Measurements from ENCODE around the gene LETMD1. TPM values are rescaled to one million over a fixed set of nuclear protein-coding genes. Genes with fewer than 3 reads are reported as not detected.

The LETMD1 gene
- total and polyA plus RNA-seq, 2 of the 8 experiments (the other 6 are each of a cell fraction or from before 2014, with no cell fraction given) = 39.4 to 65.3 TPM

DNA sequence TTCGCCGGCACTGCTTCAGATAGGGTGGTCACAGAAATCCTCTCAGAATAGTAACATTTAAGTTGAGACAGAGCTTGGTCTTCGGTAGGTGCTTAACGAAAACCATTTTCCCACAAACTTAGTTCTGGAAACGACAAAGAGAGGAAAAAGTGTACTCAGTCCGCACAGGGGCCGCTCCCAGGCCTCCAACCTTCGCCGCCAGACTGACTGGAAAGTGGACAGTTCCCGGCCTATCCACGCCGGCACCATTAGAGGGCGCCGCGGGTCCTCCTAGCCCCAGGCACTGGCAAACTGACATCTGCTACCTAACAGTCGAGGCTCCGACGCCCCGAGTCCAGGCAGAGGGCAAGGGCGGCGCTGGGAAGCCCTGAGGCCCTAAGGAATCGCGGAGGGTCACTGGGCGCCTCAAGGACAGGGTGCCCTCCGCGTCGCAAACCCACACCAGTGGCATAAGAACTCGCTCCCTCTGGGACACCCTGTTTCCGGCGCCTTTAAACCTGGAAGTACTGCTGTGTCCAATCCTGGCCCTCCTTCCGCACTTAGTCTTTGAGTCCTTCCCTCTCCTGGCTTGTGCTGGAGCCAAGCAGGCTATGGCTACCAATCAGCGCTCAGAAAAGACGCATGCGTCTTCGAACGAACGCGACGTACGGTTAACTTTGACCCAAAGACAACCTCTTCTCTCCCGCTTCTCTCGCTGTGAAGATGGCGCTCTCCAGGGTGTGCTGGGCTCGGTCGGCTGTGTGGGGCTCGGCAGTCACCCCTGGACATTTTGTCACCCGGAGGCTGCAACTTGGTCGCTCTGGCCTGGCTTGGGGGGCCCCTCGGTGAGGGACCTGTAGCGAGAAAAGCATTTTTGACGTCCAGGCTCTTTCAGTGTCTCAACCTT is at the start of gene LETMD1 (continued):
- TF ChIP-seq, protein P1, sequence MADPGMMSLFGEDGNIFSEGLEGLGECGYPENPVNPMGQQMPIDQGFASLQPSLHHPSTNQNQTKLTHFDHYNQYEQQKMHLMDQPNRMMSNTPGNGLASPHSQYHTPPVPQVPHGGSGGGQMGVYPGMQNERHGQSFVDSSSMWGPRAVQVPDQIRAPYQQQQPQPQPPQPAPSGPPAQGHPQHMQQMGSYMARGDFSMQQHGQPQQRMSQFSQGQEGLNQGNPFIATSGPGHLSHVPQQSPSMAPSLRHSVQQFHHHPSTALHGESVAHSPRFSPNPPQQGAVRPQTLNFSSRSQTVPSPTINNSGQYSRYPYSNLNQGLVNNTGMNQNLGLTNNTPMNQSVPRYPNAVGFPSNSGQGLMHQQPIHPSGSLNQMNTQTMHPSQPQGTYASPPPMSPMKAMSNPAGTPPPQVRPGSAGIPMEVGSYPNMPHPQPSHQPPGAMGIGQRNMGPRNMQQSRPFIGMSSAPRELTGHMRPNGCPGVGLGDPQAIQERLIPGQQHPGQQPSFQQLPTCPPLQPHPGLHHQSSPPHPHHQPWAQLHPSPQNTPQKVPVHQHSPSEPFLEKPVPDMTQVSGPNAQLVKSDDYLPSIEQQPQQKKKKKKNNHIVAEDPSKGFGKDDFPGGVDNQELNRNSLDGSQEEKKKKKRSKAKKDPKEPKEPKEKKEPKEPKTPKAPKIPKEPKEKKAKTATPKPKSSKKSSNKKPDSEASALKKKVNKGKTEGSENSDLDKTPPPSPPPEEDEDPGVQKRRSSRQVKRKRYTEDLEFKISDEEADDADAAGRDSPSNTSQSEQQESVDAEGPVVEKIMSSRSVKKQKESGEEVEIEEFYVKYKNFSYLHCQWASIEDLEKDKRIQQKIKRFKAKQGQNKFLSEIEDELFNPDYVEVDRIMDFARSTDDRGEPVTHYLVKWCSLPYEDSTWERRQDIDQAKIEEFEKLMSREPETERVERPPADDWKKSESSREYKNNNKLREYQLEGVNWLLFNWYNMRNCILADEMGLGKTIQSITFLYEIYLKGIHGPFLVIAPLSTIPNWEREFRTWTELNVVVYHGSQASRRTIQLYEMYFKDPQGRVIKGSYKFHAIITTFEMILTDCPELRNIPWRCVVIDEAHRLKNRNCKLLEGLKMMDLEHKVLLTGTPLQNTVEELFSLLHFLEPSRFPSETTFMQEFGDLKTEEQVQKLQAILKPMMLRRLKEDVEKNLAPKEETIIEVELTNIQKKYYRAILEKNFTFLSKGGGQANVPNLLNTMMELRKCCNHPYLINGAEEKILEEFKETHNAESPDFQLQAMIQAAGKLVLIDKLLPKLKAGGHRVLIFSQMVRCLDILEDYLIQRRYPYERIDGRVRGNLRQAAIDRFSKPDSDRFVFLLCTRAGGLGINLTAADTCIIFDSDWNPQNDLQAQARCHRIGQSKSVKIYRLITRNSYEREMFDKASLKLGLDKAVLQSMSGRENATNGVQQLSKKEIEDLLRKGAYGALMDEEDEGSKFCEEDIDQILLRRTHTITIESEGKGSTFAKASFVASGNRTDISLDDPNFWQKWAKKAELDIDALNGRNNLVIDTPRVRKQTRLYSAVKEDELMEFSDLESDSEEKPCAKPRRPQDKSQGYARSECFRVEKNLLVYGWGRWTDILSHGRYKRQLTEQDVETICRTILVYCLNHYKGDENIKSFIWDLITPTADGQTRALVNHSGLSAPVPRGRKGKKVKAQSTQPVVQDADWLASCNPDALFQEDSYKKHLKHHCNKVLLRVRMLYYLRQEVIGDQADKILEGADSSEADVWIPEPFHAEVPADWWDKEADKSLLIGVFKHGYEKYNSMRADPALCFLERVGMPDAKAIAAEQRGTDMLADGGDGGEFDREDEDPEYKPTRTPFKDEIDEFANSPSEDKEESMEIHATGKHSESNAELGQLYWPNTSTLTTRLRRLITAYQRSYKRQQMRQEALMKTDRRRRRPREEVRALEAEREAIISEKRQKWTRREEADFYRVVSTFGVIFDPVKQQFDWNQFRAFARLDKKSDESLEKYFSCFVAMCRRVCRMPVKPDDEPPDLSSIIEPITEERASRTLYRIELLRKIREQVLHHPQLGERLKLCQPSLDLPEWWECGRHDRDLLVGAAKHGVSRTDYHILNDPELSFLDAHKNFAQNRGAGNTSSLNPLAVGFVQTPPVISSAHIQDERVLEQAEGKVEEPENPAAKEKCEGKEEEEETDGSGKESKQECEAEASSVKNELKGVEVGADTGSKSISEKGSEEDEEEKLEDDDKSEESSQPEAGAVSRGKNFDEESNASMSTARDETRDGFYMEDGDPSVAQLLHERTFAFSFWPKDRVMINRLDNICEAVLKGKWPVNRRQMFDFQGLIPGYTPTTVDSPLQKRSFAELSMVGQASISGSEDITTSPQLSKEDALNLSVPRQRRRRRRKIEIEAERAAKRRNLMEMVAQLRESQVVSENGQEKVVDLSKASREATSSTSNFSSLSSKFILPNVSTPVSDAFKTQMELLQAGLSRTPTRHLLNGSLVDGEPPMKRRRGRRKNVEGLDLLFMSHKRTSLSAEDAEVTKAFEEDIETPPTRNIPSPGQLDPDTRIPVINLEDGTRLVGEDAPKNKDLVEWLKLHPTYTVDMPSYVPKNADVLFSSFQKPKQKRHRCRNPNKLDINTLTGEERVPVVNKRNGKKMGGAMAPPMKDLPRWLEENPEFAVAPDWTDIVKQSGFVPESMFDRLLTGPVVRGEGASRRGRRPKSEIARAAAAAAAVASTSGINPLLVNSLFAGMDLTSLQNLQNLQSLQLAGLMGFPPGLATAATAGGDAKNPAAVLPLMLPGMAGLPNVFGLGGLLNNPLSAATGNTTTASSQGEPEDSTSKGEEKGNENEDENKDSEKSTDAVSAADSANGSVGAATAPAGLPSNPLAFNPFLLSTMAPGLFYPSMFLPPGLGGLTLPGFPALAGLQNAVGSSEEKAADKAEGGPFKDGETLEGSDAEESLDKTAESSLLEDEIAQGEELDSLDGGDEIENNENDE (IDR thresholded peaks at IDR 0.05; ENCODE audit: insufficient replicate concordance, low read length) = no peak
- TF ChIP-seq CHD2 (IDR thresholded peaks at IDR 0.05; ENCODE audit: low read length) = no peak
- TF ChIP-seq RNF2 (IDR thresholded peaks at IDR 0.05; ENCODE audit: borderline replicate concordance, low read depth, low read length, missing control alignments, poor library complexity, severe bottlenecking) = no peak
